ENCODE results near the gene EIF6.

EIF6 gene

DNA sequence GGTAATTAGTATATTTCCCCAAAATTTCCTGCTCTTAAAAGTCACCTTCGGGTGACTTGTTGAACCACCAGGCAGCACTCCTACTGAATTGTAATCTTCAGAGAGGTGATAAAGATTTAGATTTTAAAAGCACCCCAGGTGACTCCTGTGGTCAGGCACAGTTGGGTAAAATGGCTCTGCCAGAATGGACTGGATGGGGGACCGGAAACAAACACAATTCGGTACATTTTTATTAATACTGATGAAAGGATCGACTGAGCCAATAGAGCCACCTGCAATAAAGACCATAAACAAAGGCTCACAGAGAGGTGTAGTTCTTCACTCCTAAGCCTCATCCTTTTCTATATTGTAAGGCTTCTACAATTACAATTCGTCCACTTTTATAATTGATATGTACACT lies 27.2 kb upstream of the EIF6 start:
- DNase-seq: no peak

DNA sequence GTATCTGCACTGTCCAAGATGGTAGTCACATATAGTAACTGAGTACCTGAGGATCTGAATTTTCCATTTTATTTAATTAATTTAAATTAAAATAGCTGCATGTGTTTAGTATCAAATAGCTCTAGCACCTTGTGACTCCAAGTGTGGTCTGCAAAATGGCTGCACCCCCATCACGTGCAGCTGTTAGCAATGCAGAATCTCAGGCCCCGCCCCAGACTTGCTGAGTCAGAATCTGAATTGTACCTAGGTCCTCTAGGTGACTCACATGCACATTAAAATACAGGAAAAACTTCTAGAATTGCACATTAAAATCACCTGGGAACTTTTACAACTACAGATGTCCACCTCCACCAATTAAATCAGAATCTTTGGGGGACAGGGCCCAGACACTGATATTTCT lies 26.8 kb upstream of the EIF6 start:
- DNase-seq: peak; percentile 67

DNA sequence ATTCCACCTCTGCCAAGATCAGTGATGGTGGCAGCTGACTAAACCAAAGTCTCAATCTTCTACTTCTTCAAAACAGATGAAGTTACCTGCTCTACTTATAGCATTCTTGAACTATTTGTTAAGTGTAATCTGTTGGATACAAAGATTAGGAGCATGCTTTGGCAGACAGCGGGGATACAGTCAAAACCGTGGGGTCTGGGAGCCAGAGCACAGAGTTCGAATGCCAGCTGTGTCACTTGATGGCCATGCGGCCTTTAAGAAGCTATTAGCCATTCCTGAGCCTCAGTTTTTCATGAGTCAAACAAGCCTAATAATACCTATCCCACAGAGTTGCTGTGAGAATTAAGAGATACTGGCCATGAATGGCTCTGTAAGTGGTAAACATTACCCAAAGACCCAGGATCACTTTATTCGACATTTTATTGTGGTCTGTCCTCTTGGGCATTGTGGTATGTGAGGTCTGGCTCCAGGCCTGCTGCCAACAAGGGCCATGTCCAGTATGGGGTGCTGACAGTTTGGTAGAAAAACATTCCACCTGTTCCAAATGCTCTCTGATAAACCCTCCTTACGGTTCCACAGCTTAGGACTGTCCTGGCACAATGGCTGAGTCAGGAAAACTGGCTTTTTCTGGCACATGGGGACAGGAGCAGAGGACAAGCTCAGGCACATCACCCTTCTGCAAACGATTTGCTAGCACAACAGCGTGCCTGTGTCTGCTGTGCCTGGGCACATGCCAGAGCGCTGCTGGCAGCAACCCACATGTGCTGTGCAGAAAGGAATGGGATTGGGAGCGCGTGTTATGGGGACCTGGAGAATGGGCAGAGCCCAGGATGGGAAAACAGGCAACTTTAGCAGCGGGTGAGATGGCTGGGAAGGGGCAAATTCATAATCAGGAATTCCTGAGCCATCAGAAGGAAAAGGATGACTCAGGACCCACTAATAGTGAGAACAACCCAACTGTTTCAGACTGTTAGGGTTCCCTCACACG lies 23.4 kb upstream of the EIF6 start:
- no peak for DNase-seq

- DNase-seq: no peak
Observed at GRCh38 chr20:35306931-35307517, 22.5 kb upstream of the EIF6 start.

DNA sequence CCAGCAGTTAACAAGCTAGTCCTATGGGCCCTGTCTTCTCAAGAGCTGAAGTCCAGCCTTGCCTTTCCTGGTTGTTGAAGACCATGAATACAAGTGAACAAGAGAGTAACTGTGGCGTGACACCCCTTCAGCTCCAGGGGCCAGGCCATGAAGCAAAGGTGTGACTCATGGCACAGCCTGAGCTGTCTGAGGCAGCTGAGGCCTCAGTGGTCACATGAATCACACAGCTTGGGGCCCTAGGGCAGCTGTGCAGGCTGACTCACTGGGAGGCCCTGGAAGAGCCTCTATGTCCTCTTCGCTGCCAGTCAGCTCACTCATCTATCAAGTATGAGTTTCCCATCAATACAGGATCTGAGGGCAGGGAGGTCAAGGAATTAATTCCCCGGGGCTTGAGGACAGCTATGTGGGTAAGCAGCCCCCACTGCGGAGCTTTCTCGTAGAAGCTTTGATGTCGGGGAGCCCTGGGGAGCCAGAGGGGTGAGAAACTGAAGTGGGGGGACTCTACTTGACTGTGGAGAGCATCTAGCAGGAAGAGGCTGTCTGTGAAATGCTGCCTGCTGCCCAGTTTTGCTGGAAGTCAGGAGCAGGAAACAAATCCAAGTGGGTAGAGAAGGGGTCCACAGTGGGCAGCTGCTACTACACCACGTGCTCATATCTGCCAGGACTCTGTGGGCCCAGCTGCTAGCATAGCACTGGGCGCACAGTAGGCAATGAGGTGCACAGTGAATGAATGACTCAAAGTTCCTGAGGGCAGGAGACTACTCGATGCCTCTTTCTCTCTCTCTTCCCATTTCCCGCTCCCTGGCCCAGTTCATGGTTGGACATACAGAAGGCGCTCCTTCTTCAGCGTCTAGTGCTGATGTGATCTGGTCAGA lies 21.3 kb upstream of the EIF6 start:
- peak; percentile 82 for DNase-seq

GRCh38 chr20:35304956-35305355 lies 20.4 kb upstream of the EIF6 start:
- DNase-seq: no peak

GRCh38 chr20:35303735-35304491 lies 19.3 kb upstream of the EIF6 start:
- DNase-seq: peak; percentile 76

DNA sequence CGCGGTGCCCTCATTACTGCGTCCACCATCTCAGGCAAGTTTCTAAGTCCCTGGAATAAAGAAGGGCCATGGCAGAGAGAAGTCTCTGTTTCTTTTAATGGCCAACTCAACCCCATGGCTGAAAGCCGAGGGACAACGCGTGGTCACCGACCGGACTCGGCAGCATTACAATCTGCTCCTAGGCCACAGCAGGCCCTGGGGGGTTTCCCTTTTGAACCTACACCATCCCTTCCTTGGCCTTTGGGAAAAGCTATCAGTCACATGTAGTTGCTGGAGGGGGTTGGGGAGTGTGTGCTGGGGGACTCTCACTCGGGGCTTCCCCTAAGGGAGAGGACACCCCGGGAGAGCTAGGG lies 18.8 kb upstream of the EIF6 start:
- DNase-seq: no peak

DNA sequence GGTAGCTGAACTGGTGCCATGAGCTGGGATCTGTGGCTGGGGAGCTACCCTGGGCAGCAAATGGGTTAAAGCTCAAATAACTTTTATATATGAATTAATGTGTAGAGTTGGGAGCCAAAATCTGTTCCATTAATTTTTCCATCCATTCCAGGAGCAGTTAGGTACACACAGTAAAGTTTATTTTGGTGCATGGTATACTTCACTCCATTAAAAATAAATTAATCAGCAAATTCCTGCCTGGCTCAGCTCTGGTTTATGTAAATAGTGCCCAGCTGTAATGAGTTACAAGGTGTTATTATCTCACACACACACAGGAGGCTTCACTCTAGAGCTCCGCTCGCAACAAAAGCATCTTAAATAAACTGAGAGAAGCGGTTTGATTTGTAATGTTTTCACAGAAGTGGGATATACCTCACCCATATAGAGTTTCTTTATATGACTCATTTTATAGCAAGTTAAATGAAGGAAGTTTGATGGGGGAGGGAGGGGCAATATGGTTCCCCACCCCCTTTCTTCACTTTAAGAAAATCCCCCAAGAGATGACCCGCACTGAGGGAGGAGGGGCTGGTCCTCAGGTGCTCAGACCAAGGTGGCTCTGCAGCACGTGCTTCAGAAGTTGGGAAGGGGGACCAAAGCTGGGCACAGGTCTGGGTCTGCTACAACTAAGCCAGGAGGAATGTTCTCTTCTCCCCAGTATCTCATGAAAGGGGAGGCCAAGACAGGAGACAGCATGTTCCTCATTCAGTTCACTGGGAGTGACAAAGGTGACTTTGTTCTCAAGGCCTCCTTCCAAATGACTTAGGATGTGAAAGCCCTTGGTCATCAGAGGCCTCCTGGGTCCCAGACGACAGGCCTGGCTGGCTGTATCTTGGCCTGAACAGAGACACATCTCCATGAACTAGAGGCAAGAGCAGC lies 18.1 kb upstream of the EIF6 start:
- no peak for DNase-seq

DNA sequence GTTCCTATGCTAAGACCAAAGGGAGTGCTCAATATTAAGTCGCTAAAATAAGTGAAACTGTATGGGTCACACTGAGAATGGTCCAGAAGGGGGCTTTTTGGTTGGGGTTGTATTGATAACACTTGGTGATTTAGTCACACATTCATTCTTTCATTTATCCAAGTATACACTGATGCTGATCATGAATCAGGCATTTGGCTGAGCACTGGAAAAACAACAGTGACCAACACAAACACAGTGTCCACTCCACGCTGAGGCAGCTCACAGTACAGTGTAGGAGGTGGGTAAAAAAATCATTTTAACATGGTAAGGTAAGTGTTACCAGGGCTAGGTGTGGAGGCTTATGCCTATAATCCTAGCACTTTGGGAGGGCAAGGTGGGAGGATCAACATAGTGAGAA lies 16.9 kb upstream of the EIF6 start:
- DNase-seq: no peak

- DNase-seq: no peak
Observed at GRCh38 chr20:35300469-35301262, 16.1 kb upstream of the EIF6 start.

DNA sequence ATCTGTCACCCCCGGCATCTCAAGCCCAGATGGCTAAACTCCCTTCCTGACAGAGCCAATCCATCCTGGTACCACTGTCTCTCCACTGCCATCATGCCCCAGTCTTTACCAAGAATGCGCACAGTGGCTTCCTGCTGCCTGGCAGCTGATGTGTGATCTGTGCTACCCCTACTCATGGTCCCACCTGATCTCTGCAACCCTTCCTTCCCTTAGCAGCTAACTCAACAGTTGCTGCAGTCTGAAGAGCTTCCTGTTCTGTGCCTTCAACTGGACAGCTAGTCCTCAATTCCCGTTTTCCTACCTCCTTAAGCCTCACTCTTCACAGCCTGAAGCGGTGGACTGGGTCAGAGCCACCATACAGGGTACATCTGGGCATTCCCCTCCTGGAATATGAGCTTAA lies 15.2 kb upstream of the EIF6 start:
- DNase-seq: no peak

DNA sequence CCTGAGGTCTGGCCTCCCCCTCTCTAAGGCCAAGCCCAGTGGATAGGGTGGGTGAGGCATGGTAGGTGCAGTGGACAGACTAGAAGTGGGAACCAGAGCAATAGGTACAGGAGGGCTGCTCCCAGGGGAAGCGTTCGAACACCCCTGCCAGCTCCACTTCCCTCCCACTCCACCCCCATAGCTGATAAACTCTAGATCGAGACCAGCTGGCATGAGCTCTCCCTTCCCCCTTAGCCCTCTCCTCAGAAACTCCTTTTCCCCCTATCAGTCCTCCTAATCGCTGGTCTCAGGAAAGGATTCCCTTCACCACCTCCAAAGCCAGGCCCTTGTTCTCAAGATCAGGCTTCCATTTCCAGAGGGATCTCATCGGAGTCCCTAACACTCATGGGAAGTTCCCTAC lies 13.7 kb upstream of the EIF6 start:
- no peak for DNase-seq

DNA sequence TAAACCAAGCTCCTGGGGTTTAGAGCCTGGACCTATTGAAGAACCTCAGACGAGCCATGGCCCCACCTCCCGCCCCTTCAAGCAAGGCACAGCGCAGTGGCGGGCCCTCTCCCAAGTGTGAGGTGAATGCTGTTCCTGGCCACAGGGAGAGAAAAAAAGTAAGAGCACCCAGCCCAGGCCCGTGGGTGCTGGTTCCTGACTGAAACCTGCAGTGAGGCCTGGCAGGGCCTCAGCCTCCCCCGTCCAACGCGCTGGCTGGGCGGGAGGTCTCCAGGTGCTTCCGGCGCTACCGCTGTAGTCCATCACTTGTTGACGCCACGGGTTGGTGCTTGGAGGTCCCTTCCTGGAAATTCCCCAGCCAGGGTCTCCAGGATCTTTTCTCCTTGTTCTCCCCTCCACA lies 13.2 kb upstream of the EIF6 start:
- no peak for DNase-seq

DNA sequence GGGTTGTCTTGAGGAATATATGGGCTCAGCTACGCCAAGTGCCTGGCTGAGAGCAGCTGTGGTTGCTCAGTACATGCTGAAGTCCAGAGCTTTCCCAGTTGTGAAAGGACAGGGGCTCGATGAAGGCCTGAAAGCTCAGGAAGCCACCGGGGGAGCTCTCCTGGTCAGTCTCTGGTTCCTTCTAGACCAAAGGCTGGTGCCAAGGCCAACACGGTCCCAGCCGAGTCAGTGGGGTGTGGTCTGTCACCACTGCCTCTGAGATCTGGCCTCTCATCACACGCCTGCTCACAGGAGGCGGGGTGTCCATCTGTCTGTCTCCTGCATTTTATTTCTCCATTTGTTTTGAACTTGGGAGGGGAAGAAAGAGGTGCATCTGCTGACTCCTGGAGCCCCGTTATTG lies 12.6 kb upstream of the EIF6 start:
- no peak for DNase-seq

DNA sequence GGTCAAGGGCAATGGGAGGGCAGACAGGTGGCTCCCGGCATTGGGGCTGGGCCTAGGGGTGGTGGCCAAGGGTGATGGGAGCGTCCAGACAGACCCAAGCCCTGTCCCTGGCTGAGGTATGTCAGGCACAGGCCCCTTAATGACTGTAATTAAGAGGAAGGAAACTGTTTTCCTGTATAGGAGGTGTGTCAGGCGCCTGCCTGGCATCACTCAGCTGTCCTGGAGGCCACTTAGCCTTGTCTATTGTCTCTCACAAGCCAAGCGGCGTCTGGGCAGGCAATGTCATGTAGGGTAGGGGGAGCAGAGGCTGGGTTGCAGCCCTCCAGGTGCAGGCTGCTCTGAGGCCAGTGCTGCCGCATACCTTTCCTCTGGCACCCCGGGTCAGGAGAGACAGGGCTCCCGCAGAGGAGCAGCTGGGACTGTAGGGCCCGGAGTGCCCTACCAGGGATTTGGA lies 11.6 kb upstream of the EIF6 start:
- DNase-seq: no peak

GRCh38 chr20:35295674-35296073 lies 11.1 kb upstream of the EIF6 start:
- DNase-seq: no peak

GRCh38 chr20:35295058-35295457 lies 10.5 kb upstream of the EIF6 start:
- DNase-seq: no peak

- DNase-seq: no peak
Observed at GRCh38 chr20:35294293-35294685, 9.7 kb upstream of the EIF6 start.
